Glutamatergic neuron (in vitro differentiated cells): ENCODE results near the gene TNNC1. TPM values are rescaled to one million over a fixed set of nuclear protein-coding genes. Genes with fewer than 3 reads are reported as not detected.

Experiments used
- DNase-seq: peaks from one replicate; pipeline ENCODE4 v3.0.0; 2022
- H3K27ac Mint-ChIP-seq: one replicate; pipeline ENCODE4 v1.8.0; 2020; ENCODE audit warnings: mild to moderate bottlenecking, mixed read lengths, inconsistent platforms; ENCODE audit not compliant: unreplicated experiment
- H3K27me3 Mint-ChIP-seq: one replicate; pipeline ENCODE4 v1.8.0; 2020; ENCODE audit warnings: mild to moderate bottlenecking, moderate library complexity, mixed read lengths, inconsistent platforms; ENCODE audit not compliant: unreplicated experiment
- H3K36me3 Mint-ChIP-seq: one replicate; pipeline ENCODE4 v1.8.0; 2020; ENCODE audit warnings: mild to moderate bottlenecking, mixed read lengths, inconsistent platforms; ENCODE audit not compliant: unreplicated experiment
- H3K4me1 Mint-ChIP-seq: one replicate; pipeline ENCODE4 v1.8.0; 2020; ENCODE audit warnings: mild to moderate bottlenecking, low read depth, mixed read lengths, inconsistent platforms; ENCODE audit not compliant: unreplicated experiment
- H3K4me3 Mint-ChIP-seq: one replicate; pipeline ENCODE4 v1.8.0; 2020; ENCODE audit warnings: mild to moderate bottlenecking, mixed read lengths, inconsistent platforms; ENCODE audit not compliant: unreplicated experiment
- H3K9me3 Mint-ChIP-seq: one replicate; pipeline ENCODE4 v1.8.0; 2020; ENCODE audit warnings: mild to moderate bottlenecking, moderate library complexity, mixed read lengths, inconsistent platforms; ENCODE audit not compliant: unreplicated experiment
- CTCF ChIP-seq: fragments of 200-600 bp; sonication (generic); IDR thresholded peaks from one replicate; pipeline ENCODE4 v1.5.0; 2021; ENCODE audit not compliant: partially characterized antibody, unreplicated experiment
- total RNA-seq: library from RNA; stranded (reverse); fragmentation: NEBNext Ultra II Directional; extraction: Animal tissue kit (Norgen Biotek cat#: 25700); gene quantifications from one replicate; pipeline ENCODE4 v1.2.1, GENCODE V29; 2021; ENCODE audit not compliant: unreplicated experiment

The TNNC1 gene
- total RNA-seq, 1 donor from 2014 or later: 2.7 TPM

DNA sequence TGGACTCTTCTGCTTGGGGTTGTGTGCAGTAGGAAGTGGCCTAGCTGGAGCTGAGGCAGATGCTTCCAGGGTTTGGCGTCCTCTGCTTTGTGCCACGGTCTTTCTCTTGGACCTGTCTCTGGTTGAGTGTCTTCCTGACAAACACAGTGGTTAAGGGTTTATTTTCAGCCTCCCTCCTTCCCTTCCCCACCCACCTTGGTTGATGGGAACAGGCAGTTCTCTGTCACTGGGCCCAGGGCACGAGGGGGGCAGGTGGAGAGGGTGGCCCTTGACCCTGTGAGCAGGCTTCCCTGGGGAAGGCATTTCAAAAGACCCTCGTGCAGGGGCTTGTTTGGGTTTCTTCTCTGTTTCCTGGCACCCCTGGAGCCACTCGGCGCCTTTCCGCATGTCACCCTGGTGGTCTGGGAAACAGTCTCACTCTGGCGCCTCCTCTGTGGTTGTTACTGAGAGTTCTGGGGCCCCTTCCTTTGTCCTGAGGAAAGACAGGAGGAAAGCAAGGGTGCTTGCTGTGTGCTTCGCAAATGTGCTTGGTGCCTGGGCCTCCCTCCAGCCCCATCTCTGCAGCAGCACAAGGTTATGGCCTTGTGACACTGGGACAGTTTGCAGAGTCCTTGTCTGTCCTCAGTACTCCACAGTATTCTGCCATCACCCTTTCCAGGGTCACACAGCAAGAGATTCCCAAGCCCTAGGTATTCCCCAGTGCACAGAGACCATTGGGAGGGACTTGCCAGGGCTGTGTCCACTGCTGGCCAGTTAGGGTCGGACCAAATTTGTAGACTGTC is 31.0 kb upstream of the TNNC1 start:
- H3K9me3 Mint-ChIP-seq: peaks cover 26% of the 10 kb centered on the region
- TF ChIP-seq CTCF: no peak
- no peaks in the 10 kb centered on the region for H3K36me3 Mint-ChIP-seq
- H3K27ac Mint-ChIP-seq: no peak overlapping the region
- H3K4me1 Mint-ChIP-seq: peaks cover 38% of the 10 kb centered on the region
- peaks cover 14% of the 10 kb centered on the region for H3K27me3 Mint-ChIP-seq
- DNase-seq: no peak
- H3K4me3 Mint-ChIP-seq: no peak overlapping the region

- Mint-ChIP-seq H3K27me3 (peaks cover 14% of the 10 kb centered on the region), H3K36me3 (peaks cover 6% of the 10 kb centered on the region), H3K27ac (peak overlapping the region; percentile 52), H3K4me1 (peaks cover 38% of the 10 kb centered on the region), H3K4me3 (peak overlapping the region; percentile 42), H3K9me3 (peaks cover 26% of the 10 kb centered on the region)
- TF ChIP-seq CTCF: no peak
- no peak for DNase-seq
Measured at GRCh38 chr3:52483577-52484381, 29.9 kb upstream of the TNNC1 start.

DNA sequence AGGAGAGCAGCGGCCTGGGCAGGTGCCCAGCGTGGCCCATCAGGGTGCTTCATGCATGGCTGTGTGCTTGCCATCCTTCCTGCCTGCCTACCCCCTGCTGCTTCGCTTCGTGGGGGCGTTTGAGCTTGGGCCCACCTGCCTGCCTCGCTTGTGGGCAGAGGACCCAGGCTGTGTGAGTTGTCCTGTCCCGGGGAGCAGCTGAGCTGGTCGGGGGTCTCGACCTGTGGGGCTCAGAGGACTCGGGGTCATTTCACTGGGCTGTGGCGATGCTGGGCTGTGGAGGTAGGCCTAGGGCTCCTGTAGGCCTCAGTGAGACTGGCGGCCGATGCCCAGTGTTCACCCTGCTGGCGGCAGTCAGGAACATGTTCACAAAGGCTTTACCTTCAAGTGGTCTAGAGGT is 29.2 kb upstream of the TNNC1 start:
- peaks cover 29% of the 10 kb centered on the region for H3K9me3 Mint-ChIP-seq
- H3K4me3 Mint-ChIP-seq: peak overlapping the region; percentile 25
- no peak for TF ChIP-seq CTCF
- H3K4me1 Mint-ChIP-seq: peaks cover 41% of the 10 kb centered on the region
- H3K27ac Mint-ChIP-seq: peak overlapping the region; percentile 64
- peaks cover 11% of the 10 kb centered on the region for H3K36me3 Mint-ChIP-seq
- H3K27me3 Mint-ChIP-seq: peaks cover 17% of the 10 kb centered on the region
- DNase-seq: no peak

DNA sequence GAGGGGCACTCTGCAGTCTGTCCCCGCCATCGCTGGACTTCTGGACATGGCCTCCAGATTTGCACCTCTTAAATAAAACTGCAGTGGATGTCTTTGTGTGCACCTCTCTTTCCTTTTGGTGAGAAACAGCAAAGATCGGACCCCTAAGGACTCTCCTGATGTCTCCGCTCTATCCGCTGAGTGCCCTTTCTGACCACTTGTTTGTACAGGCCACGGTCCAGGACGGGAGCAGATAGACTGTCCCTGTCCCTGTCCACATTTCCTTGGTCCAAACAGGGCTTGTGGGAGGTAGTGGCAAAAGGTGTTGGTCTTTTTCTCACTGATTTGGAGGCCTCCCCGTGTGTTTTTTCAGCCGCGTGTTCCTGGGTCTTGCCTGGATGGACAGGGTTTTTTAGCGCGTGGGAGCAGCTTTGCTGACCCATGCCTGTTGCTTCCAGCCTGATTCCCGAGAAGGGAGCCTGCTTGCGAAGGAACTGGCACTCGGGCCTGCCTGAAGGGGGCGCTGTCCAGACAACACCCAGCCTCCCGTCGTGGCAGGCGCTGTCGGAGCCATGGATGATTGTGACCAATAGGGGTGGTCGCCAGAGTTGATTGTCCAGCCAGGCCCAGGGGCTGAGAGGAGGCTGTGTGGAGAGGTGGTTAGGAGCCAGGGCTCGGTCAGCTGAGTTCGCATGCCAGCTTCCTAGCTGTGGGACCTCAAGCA is 28.1 kb upstream of the TNNC1 start:
- Mint-ChIP-seq H3K27ac (peak overlapping the region; percentile 97), H3K9me3 (peaks cover 25% of the 10 kb centered on the region), H3K4me3 (peak overlapping the region; percentile 74), H3K4me1 (peaks cover 42% of the 10 kb centered on the region), H3K27me3 (peaks cover 17% of the 10 kb centered on the region), H3K36me3 (peaks cover 13% of the 10 kb centered on the region)
- DNase-seq: peak; percentile 77
- TF ChIP-seq CTCF: peak; percentile 83
